ENCODE results near the gene NAA35.
"Not testable (repeated sequence)": the region's sequence is repeated elsewhere in the genome, so short reads cannot be mapped to it uniquely, and the experiment has no call there.

Gene NAA35

DNA sequence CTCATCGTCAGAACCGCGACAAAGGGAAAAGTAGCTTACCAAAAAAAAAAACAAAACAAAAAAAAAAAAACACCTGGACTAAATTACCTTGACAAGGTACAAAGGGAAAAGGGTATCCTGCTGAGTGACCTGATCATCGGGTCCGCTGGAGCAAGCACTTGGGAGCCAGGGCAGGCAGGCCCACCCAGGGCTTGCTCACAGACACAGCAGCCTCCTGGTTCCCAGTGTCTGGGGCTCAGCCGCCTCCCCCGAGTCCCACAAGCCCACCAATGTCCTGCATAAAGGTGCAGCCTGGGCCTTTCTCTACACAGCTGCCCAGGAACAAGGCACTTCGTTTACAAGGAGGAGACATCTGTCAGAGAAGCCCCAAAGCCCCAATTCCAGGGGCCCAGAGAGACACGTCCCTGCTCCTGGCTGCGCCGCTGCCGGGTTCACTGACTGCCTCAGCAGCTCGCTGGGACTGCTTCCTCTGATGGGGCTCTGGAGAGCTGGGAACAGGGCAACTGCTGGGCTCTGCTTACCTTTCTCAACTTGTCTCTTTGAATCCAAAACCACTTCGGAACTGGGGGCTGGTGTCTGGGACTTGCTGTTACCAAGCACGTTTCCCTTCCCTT lies 95.0 kb downstream of the NAA35 start:
- DNase-seq = no peak

DNA sequence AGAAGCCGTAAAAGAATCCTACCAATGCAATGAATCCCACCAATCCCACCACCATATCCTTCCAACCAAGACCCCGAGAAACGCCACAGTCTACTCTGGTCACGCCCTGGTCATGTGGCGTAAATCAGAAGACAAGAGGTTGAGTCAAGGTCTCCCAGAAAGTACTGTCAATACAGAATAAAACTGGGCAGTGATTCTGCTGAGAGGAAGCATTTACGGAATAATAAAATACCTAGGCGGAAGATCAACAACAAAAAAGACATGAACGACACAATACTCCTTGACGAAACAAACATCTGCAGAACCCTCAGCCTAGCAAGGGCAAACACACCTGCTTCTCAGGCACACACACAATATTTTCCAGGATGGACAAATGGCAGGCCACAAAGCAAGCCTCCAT lies 95.6 kb downstream of the NAA35 start:
- DNase-seq = no peak

GRCh38 chr9:86039991-86040860 lies 99.3 kb downstream of the NAA35 start:
- DNase-seq = no peak

GRCh38 chr9:86040861-86041155 lies 99.9 kb downstream of the NAA35 start:
- DNase-seq = no peak

DNA sequence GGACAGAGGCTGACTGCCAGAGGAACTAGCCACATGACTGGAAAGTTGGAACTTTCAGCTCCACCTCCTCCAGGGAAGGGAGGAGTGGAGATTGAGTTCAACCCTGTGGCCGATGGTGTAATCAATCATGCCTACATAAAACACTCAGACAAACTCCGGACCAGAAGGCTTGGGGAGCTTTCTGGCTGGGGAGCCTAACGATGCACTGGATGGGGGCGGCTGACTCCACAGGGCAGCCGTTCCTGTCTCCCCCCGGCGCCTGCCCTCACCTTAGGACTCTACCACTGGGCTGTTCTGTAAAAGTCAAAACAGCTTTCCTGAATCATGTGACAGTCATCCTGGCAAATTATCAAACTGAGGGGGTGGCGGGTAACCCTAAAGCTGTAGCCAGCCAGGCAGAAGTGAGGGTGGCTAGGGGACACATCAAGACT lies 100.4 kb downstream of the NAA35 start:
- no peak for DNase-seq

DNA sequence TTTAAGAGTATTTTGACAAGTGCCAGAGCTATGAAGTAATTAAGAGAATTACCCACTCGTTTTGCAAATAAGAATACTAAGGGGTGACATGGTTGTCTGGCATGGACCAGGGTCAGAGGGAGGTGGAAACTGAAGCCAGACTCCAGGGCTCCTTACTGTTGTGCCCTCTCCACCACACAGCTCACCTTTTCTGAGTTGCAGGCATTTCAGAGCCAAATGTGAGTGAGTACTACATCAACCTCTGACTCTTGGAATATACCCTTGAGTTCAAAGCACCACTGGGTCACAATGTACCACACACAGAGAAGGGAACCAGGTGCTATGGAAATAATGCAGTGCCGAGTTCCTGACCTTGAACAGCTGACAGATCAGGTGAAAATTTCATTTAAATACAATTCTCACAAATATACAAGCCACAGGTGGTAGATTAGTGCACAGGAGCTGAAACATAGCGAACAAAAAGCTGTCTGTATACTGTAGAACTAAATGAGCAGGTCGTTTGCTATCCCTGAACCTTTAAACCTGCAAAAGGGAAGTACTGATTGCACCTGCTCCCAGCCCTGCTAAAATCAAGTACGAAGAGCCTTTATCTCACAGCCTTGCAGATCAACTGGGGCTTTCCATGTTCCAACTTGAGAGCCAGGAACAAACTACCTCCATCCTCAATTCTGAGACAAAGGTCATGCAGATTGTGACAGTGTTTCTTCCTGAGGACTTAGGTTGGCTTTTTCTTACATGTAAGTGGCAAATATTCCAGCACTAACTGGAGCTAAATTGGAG lies 101.4 kb downstream of the NAA35 start:
- DNase-seq = no peak

DNA sequence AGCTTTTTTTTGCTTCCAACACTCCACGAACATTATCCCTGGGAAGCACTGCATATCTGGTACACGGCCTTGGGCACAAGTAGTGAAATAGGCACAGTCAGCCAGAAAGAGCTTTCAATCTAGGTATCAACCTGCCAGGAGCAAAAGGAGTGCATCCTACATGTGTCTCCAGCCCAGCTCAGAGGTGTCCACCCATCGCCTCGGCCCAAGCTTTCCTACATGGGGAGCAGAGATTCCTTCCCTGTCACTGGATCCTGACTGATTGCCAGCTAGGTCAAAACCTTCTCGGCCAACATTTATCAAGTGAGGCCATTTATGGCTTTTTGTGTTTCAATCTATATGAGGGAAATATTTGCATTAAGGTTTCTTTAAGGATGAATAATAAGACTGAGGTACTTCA lies 102.6 kb downstream of the NAA35 start:
- no peak for DNase-seq

GRCh38 chr9:86043999-86044398 lies 103.1 kb downstream of the NAA35 start:
- no peak for DNase-seq

- no peak for DNase-seq
These were observed 104.7 kb downstream of the NAA35 start for GRCh38 chr9:86045654-86046053.

DNA sequence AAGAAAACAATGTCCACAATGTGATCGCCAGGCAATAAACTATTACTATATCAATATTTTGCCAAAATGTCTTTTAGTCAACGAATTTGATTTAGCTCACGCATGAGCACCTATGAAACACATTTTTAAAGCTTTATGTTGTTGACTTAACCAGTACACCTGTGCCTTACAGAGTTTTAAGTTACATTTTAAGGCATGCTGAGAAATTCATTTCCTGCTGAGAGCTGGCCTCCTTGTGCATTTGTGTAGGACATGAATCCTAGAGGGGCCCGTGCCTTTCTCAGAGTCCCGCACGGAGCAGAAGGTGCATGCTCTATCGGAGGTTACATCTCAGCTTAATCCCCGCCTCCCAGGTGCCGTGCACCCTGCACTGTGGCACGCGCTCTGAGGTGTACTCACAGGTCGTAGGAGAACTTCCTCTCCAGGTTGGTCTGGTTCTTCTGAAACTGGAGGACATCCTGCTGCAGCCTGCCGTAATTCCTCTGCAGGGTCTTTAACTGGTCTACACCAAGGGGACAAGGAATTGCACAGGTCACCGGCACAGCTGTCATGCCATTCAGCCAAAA lies 105.2 kb downstream of the NAA35 start:
- no peak for DNase-seq

GRCh38 chr9:86046930-86047341 lies 106.0 kb downstream of the NAA35 start:
- DNase-seq = no peak

- DNase-seq = no peak
These were observed 106.4 kb downstream of the NAA35 start for GRCh38 chr9:86047361-86047760.

DNA sequence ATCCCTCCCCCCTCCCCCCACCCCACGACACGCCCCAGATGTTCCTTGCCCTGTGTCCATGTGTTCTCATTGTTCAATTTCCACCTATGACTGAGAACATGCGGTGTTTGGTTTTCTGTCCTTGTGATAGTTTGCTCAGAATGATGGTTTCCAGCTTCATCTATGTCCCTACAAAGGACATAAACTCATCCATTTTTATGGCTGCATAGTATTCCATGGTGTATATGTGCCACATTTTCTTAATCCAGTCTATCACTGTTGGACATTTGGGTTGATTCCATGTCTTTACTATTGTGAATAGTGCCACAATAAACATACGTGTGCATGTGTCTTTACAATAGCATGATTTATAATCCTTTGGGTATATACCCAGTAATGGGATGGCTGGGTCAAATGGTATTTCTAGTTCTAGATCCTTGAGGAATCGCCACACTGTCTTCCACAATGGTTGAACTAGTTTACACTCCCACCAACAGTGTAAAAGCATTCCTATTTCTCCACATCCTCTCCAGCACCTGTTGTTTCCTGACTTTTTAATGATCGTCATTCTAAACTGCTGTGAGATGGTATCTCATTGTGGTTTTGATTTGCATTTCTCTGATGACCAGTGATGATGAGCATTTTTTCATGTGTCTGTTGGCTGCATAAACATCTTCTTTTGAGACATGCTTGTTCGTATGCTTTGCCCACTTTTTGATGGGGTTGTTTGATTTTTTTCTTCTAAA lies 107.2 kb downstream of the NAA35 start:
- DNase-seq = not testable (repeated sequence)

DNA sequence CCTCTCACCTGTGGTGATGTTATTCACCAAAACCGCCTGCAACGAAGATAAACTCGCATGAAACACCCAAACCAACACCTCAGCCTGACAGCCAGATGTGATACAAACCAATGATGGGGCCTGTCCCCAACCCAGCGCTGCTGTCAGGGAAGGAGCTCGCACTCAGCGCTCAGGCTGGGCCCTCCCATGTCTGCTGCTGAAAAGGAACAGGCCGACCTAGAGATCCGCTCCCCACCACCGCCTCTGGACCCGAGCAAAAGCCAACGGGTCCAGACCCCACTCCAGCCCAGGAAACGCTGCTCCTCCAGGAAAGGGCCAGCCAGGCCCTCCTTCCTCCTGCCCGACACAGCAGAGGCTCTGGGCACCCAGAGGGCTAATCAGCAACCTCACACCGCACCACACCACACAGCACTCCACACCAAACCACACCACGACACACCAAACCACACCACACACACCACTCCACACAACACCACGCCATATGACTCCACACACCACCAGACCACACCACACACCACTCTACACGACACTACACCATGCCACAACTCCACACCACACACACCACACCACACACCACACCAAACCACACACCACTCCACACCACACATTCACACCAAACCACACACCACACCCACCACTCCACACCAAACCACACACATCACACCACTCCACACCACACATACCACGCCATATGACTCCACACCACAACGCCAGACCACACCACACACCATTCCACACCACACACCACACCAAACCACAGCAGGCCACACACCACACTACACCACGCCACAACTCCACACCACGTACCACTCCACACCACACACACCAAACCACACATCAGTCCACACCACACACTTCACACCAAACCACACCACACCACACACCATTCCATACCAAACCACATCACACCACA lies 111.9 kb downstream of the NAA35 start:
- peak in 1 of 2 donors; percentile 7 for DNase-seq

DNA sequence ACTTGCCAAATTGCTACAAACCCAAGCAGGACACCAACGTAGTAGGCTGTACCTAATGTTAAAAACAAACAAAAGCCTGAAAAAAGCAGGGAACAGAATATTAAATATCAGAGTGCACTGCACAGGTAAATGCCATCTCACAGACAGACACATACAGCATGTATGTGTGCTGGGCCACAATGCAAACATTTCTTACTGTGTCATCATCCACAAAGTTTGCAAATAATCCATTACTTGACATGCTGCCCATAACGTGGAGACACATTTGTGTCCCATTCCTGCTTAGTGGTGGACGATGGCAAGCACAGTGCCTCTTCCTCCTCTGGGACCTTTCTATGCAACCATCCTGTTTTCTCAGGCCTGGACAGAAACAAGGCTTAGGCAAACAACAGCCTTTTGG lies 113.7 kb downstream of the NAA35 start:
- no peak for DNase-seq

GRCh38 chr9:86057491-86057890 lies 116.5 kb downstream of the NAA35 start:
- DNase-seq = no peak

- DNase-seq = no peak
These were observed 121.2 kb downstream of the NAA35 start for GRCh38 chr9:86061972-86062739.

GRCh38 chr9:86062845-86063693 lies 122.1 kb downstream of the NAA35 start:
- DNase-seq = no peak

DNA sequence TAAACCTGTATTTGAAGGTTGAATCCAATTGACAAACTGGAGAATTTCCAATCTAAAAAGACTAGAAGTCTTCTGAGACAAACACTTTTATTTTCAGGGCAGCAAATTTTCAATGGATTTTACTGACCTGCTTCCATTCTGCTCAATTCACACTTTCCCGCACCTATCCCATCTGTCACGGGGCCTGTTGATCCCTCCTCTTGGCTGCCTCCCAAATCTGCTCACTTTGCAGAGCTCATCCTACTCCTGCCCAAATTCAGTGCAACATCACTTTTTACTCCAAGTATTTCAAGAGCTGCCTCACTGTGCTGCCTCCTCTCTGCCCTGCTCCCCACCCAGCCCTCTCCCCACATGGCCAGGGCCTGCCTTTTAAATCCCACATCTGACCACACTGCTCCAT lies 123.3 kb downstream of the NAA35 start:
- no peak for DNase-seq
